HepG2 (cell line): ENCODE data around the gene ZNF213. TPM values are rescaled to one million over a fixed set of nuclear protein-coding genes. Genes with fewer than 3 reads are reported as not detected.
A peak's percentile ranks its signal among the peaks of the same experiment; 100 is the strongest.

Source experiments
- BCLAF1 ChIP-seq: fragments of 450-650 bp; IDR thresholded peaks from 2 replicates; pipeline ENCODE4 v1.6.1; 2017; ENCODE audit warnings: mild to moderate bottlenecking
- CC2D1A ChIP-seq: sonication (generic); formaldehyde crosslinking; IDR thresholded peaks from 2 replicates; pipeline ENCODE4 v1.8.1; 2023; ENCODE audit warnings: mild to moderate bottlenecking, missing genetic modification reagents
- EEA1 ChIP-seq: sonication (generic); formaldehyde crosslinking; IDR thresholded peaks from 2 replicates; pipeline ENCODE4 v1.5.1; 2020; ENCODE audit warnings: mild to moderate bottlenecking, missing genetic modification reagents, borderline replicate concordance
- GZF1 ChIP-seq: sonication (generic); formaldehyde crosslinking; IDR thresholded peaks from 2 replicates; pipeline ENCODE4 v1.5.1; 2020; ENCODE audit warnings: mild to moderate bottlenecking, missing genetic modification reagents
- HOMEZ ChIP-seq: IDR thresholded peaks from 2 replicates; pipeline ENCODE4 v1.6.1; 2016; ENCODE audit warnings: low read depth
- KAT2B ChIP-seq: fragments of 150-350 bp; IDR thresholded peaks from 2 replicates; pipeline ENCODE4 v1.6.1; 2014; ENCODE audit warnings: low read depth, low read length, borderline replicate concordance
- MBNL3 ChIP-seq: fragments of 250-450 bp; sonication (Bioruptor Pico); conservative IDR thresholded peaks from 2 replicates; pipeline ENCODE4 v1.8.0; 2022; ENCODE audit warnings: mild to moderate bottlenecking, inconsistent platforms
- SOX5 ChIP-seq: IDR thresholded peaks from 2 replicates; pipeline ENCODE4 v1.6.1; 2016; ENCODE audit warnings: borderline replicate concordance
- TAF15 ChIP-seq: fragments of 200-400 bp; formaldehyde crosslinking; IDR thresholded peaks from one replicate; pipeline ENCODE4 v1.6.1; 2018; ENCODE audit warnings: mild to moderate bottlenecking, low read depth, low read length; ENCODE audit not compliant: poor library complexity, severe bottlenecking
- TMF1 ChIP-seq: sonication (generic); formaldehyde crosslinking; IDR thresholded peaks from 2 replicates; pipeline ENCODE4 v1.8.1; 2022; ENCODE audit warnings: low read depth, missing genetic modification reagents
- ZNF207 ChIP-seq: fragments of 450-650 bp; IDR thresholded peaks from 2 replicates; pipeline ENCODE4 v1.6.1; 2016; ENCODE audit warnings: antibody characterized with exemption, borderline replicate concordance
- ZNF335 ChIP-seq: sonication (generic); formaldehyde crosslinking; IDR thresholded peaks from 2 replicates; pipeline ENCODE4 v1.4.0; 2020; ENCODE audit warnings: missing genetic modification reagents
- ZNF460 ChIP-seq: sonication (generic); formaldehyde crosslinking; IDR thresholded peaks from 2 replicates; pipeline ENCODE4 v1.5.1; 2020; ENCODE audit warnings: missing genetic modification reagents, mild to moderate bottlenecking, borderline replicate concordance
- ZNF562 ChIP-seq: sonication (generic); formaldehyde crosslinking; IDR thresholded peaks from 2 replicates; pipeline ENCODE4 v1.8.0; 2022; ENCODE audit warnings: missing genetic modification reagents, borderline replicate concordance
- ZNF740 ChIP-seq: sonication (generic); formaldehyde crosslinking; IDR thresholded peaks from 2 replicates; pipeline ENCODE4 v1.4.0; 2020; ENCODE audit warnings: missing genetic modification reagents
- ZNF768 ChIP-seq: sonication (generic); formaldehyde crosslinking; IDR thresholded peaks from 2 replicates; pipeline ENCODE4 v1.4.0; 2020; ENCODE audit warnings: missing genetic modification reagents
- ZNF839 ChIP-seq: sonication (generic); formaldehyde crosslinking; IDR thresholded peaks from 2 replicates; pipeline ENCODE4 v1.4.0; 2020; ENCODE audit warnings: missing genetic modification reagents, mild to moderate bottlenecking, borderline replicate concordance
- polyA plus RNA-seq, 8 experiments: library from polyadenylated mRNA; depleted of rRNA in 3 of 8; stranded (reverse) in 7 of 8; unstranded in 1 of 8; fragments of >200 nt; fragmentation: Illumina TruSeq in 4 of 8; extraction: Trizol in 4 of 8; gene quantifications; 2 replicates each; pipeline versions ENCODE4 v1.2.1 to v1.2.3, GENCODE V29; 2011 to 2016; ENCODE audit warnings: low read depth in 4 of 8, missing spikeins in 1 of 8, mixed read lengths in 1 of 8; ENCODE audit not compliant: insufficient read depth in 1 of 8
- total RNA-seq, 5 experiments: library from RNA; depleted of rRNA; stranded (reverse); fragments of >200 nt; fragmentation: Illumina TruSeq; extraction: Trizol; gene quantifications; 2 replicates each; pipeline ENCODE4 v1.2.3, GENCODE V29; 2016; ENCODE audit warnings: low read depth in 1 of 5
- TF ChIP-seq, protein P1 (sequence below): IDR thresholded peaks from 2 replicates; pipeline ENCODE4 v1.6.1; 2012; ENCODE audit warnings: low read depth, low read length, improper control_type of control experiment
- TF ChIP-seq, protein P2 (sequence below): sonication (generic); formaldehyde crosslinking; IDR thresholded peaks from 2 replicates; pipeline ENCODE4 v1.5.1; 2020; ENCODE audit warnings: mild to moderate bottlenecking, missing genetic modification reagents

Gene ZNF213
- total and polyA plus RNA-seq, 2 of the 13 experiments (the other 11 are each of a cell fraction or from before 2014, with no cell fraction given): 0.59 to 0.97 TPM

GRCh38 chr16:3182608-3183444 is 48.0 kb downstream of the ZNF213 start (continued):
- 0 out of 2 replicates have a peak, but pooled peaks have one; percentile 7 for TF ChIP-seq HOMEZ (CRISPR knock-in tag)
- TF ChIP-seq SOX5 (CRISPR knock-in tag): peak; percentile 33; the same call in 1 of the 2 replicates
- TF ChIP-seq TAF15: no peak
- TF ChIP-seq ZNF768 (CRISPR knock-in tag): no peak
- TF ChIP-seq CC2D1A (CRISPR knock-in tag): no peak
- TF ChIP-seq ZNF562: no peak
- TF ChIP-seq, protein P1, sequence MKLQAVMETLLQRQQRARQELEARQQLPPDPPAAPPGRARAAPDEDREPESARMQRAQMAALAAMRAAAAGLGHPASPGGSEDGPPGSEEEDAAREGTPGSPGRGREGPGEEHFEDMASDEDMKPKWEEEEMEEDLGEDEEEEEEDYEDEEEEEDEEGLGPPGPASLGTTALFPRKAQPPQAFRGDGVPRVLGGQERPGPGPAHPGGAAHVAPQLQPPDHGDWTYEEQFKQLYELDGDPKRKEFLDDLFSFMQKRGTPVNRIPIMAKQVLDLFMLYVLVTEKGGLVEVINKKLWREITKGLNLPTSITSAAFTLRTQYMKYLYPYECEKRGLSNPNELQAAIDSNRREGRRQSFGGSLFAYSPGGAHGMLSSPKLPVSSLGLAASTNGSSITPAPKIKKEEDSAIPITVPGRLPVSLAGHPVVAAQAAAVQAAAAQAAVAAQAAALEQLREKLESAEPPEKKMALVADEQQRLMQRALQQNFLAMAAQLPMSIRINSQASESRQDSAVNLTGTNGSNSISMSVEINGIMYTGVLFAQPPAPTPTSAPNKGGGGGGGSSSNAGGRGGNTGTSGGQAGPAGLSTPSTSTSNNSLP: no peak
- TF ChIP-seq EEA1: no peak
- TF ChIP-seq KAT2B: no peak
- no peak; the same call in 1 of the 2 replicates for TF ChIP-seq ZNF460 (CRISPR knock-in tag)
- TF ChIP-seq, protein P2, sequence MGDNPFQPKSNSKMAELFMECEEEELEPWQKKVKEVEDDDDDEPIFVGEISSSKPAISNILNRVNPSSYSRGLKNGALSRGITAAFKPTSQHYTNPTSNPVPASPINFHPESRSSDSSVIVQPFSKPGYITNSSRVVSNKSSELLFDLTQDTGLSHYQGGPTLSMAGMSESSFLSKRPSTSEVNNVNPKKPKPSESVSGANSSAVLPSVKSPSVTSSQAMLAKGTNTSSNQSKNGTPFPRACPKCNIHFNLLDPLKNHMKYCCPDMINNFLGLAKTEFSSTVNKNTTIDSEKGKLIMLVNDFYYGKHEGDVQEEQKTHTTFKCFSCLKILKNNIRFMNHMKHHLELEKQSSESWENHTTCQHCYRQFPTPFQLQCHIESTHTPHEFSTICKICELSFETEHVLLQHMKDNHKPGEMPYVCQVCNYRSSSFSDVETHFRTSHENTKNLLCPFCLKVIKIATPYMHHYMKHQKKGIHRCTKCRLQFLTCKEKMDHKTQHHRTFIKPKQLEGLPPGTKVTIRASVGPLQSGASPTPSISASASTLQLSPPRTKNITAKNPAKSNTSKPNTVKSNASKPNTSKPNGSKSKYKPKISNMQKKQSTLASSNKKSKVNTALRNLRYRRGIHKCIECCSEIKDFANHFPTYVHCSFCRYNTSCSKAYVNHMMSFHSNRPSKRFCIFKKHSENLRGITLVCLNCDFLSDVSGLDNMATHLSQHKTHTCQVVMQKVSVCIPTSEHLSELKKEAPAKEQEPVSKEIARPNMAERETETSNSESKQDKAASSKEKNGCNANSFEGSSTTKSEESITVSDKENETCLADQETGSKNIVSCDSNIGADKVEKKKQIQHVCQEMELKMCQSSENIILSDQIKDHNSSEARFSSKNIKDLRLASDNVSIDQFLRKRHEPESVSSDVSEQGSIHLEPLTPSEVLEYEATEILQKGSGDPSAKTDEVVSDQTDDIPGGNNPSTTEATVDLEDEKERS: peak; percentile 76; the same call in 1 of the 2 replicates
- no peak for TF ChIP-seq MBNL3 (CRISPR knock-in tag)
- TF ChIP-seq BCLAF1: no peak
- no peak for TF ChIP-seq ZNF207
- TF ChIP-seq ZNF740 (CRISPR knock-in tag): peak; percentile 14; the same call in 1 of the 2 replicates
- no peak for TF ChIP-seq GZF1 (CRISPR knock-in tag)
- TF ChIP-seq TMF1: no peak
- no peak for TF ChIP-seq ZNF839
- peak; percentile 28; the same call in 1 of the 2 replicates for TF ChIP-seq ZNF335 (CRISPR knock-in tag)
